Hepatocyte (in vitro differentiated cells): ENCODE measurements around the gene PPARA. TPM values are rescaled to one million over a fixed set of nuclear protein-coding genes. Genes with fewer than 3 reads are reported as not detected.
A peak's percentile ranks its signal among the peaks of the same experiment; 100 is the strongest.

Experiments
- DNase-seq: peaks from one replicate; pipeline ENCODE4 v3.0.0-alpha.2; 2016; ENCODE audit warnings: low spot score
- H2AFZ ChIP-seq: fragments of 200-600 bp; sonication (generic); 2 replicates; pipeline ENCODE4 v1.6.0; 2016; ENCODE audit warnings: antibody characterized with exemption, mild to moderate bottlenecking
- H3K27ac ChIP-seq: fragments of 200-600 bp; sonication (generic); 2 replicates; pipeline ENCODE4 v1.5.1; 2016; ENCODE audit warnings: mild to moderate bottlenecking
- H3K27me3 ChIP-seq: fragments of 200-600 bp; sonication (generic); 2 replicates; pipeline ENCODE4 v1.6.1; 2016
- H3K36me3 ChIP-seq: fragments of 200-600 bp; sonication (generic); replicated peaks from 2 replicates; pipeline ENCODE4 v1.5.1; 2016; ENCODE audit warnings: low read depth; ENCODE audit not compliant: insufficient read depth
- H3K4me1 ChIP-seq: fragments of 200-600 bp; sonication (generic); 2 replicates; pipeline ENCODE4 v1.5.1; 2016; ENCODE audit warnings: mild to moderate bottlenecking, moderate library complexity; ENCODE audit not compliant: insufficient read depth
- H3K4me2 ChIP-seq: fragments of 200-600 bp; sonication (generic); 2 replicates; pipeline ENCODE4 v1.6.0; 2016
- H3K4me3 ChIP-seq: fragments of 200-600 bp; sonication (generic); 2 replicates; pipeline ENCODE4 v1.5.1; 2016; ENCODE audit warnings: mild to moderate bottlenecking
- H3K79me2 ChIP-seq: fragments of 200-600 bp; sonication (generic); 2 replicates; pipeline ENCODE4 v1.6.0; 2017; ENCODE audit warnings: mild to moderate bottlenecking
- H3K9me2 ChIP-seq: fragments of 200-600 bp; sonication (generic); replicated peaks from 2 replicates; pipeline ENCODE4 v1.6.0; 2017; ENCODE audit warnings: mild to moderate bottlenecking; ENCODE audit not compliant: insufficient read depth
- H3K9me3 ChIP-seq: fragments of 200-600 bp; sonication (generic); 2 replicates; pipeline ENCODE4 v1.5.1; 2016; ENCODE audit warnings: low read depth, mild to moderate bottlenecking
- H4K20me1 ChIP-seq: fragments of 200-600 bp; sonication (generic); 2 replicates; pipeline ENCODE4 v1.6.0; 2016; ENCODE audit warnings: mild to moderate bottlenecking; ENCODE audit not compliant: insufficient read depth, poor library complexity, severe bottlenecking
- EZH2 ChIP-seq: fragments of 200-600 bp; sonication (generic); IDR thresholded peaks from 2 replicates; pipeline ENCODE4 v1.6.1; 2016; ENCODE audit warnings: antibody characterized with exemption, mild to moderate bottlenecking, borderline replicate concordance
- EZH2phosphoT487 ChIP-seq: fragments of 200-600 bp; sonication (generic); IDR thresholded peaks from one replicate; pipeline ENCODE4 v1.6.1; 2018; ENCODE audit warnings: antibody characterized with exemption, mild to moderate bottlenecking, low read depth, moderate library complexity; ENCODE audit not compliant: unreplicated experiment, severe bottlenecking
- WGBS: methylation state at CpG from one replicate; pipeline ENCODE4 v1.1.6; 2016; ENCODE audit warnings: low lambda C conversion rate; ENCODE audit errors: missing lambda C conversion rate; 5-methylcytosine and 5-hydroxymethylcytosine counted together
- polyA plus RNA-seq: library from polyadenylated mRNA; unstranded; fragments of >200 nt; fragmentation: Nextera tagmentation; extraction: Ambion mirVana; gene quantifications from 2 replicates; pipeline ENCODE4 v1.2.1, GENCODE V29; 2016
- total RNA-seq: library from RNA; depleted of rRNA; stranded (reverse); fragments of >200 nt; gene quantifications from 2 replicates; pipeline ENCODE4 v1.2.3, GENCODE V29; 2014
- TF ChIP-seq, protein P1 (sequence below): fragments of 200-600 bp; sonication (generic); IDR thresholded peaks from 2 replicates; pipeline ENCODE4 v1.5.1; 2016; ENCODE audit warnings: antibody characterized with exemption, mild to moderate bottlenecking; ENCODE audit not compliant: poor library complexity

PPARA gene
- total and polyA plus RNA-seq, 2 experiments from 2014 or later = 13.7 to 31.0 TPM

- TF ChIP-seq, protein P1, sequence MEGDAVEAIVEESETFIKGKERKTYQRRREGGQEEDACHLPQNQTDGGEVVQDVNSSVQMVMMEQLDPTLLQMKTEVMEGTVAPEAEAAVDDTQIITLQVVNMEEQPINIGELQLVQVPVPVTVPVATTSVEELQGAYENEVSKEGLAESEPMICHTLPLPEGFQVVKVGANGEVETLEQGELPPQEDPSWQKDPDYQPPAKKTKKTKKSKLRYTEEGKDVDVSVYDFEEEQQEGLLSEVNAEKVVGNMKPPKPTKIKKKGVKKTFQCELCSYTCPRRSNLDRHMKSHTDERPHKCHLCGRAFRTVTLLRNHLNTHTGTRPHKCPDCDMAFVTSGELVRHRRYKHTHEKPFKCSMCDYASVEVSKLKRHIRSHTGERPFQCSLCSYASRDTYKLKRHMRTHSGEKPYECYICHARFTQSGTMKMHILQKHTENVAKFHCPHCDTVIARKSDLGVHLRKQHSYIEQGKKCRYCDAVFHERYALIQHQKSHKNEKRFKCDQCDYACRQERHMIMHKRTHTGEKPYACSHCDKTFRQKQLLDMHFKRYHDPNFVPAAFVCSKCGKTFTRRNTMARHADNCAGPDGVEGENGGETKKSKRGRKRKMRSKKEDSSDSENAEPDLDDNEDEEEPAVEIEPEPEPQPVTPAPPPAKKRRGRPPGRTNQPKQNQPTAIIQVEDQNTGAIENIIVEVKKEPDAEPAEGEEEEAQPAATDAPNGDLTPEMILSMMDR = no peak
- DNase-seq = no peak
- Histone ChIP-seq H3K4me3 (no peak overlapping the region), H3K9me3 (no peaks in the 10 kb centered on the region), H3K4me2 (no peak overlapping the region), H3K27me3 (no peaks in the 10 kb centered on the region), H3K36me3 (no peaks in the 10 kb centered on the region), H2AFZ (no peak overlapping the region), H3K27ac (no peak overlapping the region), H3K9me2 (no peaks in the 10 kb centered on the region), H4K20me1 (no peaks in the 10 kb centered on the region), H3K79me2 (no peaks in the 10 kb centered on the region), H3K4me1 (peaks cover 23% of the 10 kb centered on the region)
- 87% methylated on average over 23 of the region's 35 CpGs for WGBS
Observed at GRCh38 chr22:46107089-46107664, 43.1 kb upstream of the PPARA start.

DNA sequence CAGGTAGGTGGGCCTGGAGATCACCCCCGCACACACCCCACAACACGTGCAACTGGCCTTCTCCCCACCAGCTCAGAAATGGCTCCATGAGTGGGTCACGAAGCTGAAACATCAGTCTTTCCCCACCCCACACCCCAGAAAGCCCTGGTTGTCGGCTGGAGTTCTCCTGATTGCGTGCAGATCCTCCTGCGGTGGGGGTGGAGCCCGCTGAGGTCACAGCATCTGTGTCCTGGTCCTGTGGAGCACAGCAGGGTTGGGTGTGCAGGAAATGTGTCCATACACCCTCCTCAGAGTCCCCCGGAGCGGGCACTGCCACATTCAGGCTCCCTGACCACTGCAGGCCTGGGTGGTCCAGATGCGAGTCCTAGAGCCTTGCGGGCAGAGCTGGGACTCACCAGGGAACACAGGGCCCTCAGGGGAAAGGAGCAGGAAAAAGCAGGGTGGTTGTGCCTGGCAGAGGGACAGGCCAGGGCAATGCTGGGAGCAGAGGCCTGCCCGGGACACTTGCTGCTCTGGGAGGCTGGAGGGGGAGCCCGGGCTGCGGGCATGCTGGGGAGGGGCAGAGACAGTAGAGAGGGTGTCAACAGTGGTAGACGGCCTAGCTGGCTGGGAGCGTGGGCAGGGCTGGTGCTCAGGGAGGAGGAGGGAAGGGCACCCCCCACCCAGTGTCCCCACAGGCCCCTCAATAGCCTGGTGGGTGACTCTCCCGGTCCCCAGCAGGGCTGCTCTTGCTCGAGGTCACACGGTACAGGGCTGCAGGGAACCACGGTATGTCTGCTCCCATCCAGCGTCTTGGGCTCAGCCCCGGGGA lies 42.4 kb upstream of the PPARA start:
- H3K4me1 ChIP-seq = peaks cover 23% of the 10 kb centered on the region
- no peaks in the 10 kb centered on the region for H3K36me3 ChIP-seq
- no peaks in the 10 kb centered on the region for H3K27me3 ChIP-seq
- 94% methylated on average over 15 of the region's 22 CpGs for WGBS
- H3K27ac ChIP-seq = no peak overlapping the region
- no peak overlapping the region for H3K4me2 ChIP-seq
- H2AFZ ChIP-seq = no peak overlapping the region
- no peaks in the 10 kb centered on the region for H4K20me1 ChIP-seq
- DNase-seq = no peak
- H3K9me2 ChIP-seq = no peaks in the 10 kb centered on the region
- H3K79me2 ChIP-seq = no peaks in the 10 kb centered on the region
- H3K4me3 ChIP-seq = no peak overlapping the region
- H3K9me3 ChIP-seq = no peaks in the 10 kb centered on the region
- TF ChIP-seq, protein P1 = no peak
- no peak for TF ChIP-seq EZH2
- TF ChIP-seq EZH2phosphoT487 = no peak

GRCh38 chr22:46108564-46109473 lies 41.5 kb upstream of the PPARA start:
- 79% methylated on average over 20 of the region's 20 CpGs for WGBS
- no peak overlapping the region for H2AFZ ChIP-seq
- peaks cover 23% of the 10 kb centered on the region for H3K4me1 ChIP-seq
- no peaks in the 10 kb centered on the region for H4K20me1 ChIP-seq
- H3K4me2 ChIP-seq = no peak overlapping the region
- no peaks in the 10 kb centered on the region for H3K9me2 ChIP-seq
- no peak overlapping the region for H3K27ac ChIP-seq
- no peaks in the 10 kb centered on the region for H3K9me3 ChIP-seq
- DNase-seq = peak; percentile 56
- no peak overlapping the region for H3K4me3 ChIP-seq
- H3K27me3 ChIP-seq = no peaks in the 10 kb centered on the region
- H3K36me3 ChIP-seq = no peaks in the 10 kb centered on the region
- TF ChIP-seq EZH2 = no peak
- TF ChIP-seq, protein P1 = no peak
- TF ChIP-seq EZH2phosphoT487 = no peak
- no peaks in the 10 kb centered on the region for H3K79me2 ChIP-seq
